Measurements from ENCODE around the gene NEK6.

The NEK6 gene

DNA sequence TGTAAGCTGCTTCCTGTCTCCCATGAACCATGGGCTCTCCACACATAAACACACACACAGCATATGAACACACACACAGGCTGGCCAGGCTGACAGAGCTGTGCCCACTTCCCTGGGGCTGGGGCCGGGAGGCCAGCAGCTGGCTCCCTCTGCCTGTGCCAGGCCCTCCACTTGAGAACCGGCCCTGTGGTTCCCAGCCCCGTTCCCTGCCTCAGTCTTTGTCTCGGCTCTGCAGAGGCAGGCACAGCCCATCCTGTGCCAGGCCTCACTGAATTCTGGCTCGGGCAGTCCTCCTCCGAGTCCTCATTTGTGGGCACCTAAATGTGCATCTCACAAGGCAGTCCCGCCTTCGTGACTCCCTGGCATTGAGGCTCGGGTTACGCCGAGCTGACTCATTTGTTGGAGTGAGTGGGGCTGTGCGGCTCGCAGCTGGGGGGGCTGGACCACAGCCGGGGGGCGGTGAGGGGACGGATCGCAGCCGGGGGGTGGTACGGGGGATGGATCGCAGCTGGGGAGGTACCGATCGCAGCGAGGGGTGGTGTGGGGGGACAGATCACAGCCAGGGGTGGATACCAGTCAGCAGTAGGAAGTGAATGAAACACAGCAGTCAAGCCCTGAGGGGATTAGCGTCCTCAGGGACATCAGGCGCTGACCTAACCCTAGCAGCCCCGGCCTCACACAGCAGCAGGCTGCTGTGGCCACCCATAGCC is 85.2 kb downstream of the NEK6 start:
- peak; percentile 81 for DNase-seq (ENCODE audit: low read depth)

GRCh38 chr9:124343533-124344290 is 86.0 kb downstream of the NEK6 start:
- no peak for DNase-seq (ENCODE audit: low read depth)

- DNase-seq (ENCODE audit: low read depth) = no peak
Measured at GRCh38 chr9:124344291-124345050, 86.7 kb downstream of the NEK6 start.

- DNase-seq (ENCODE audit: low read depth) = no peak
Measured at GRCh38 chr9:124345063-124345462, 87.3 kb downstream of the NEK6 start.

- DNase-seq (ENCODE audit: low read depth) = no peak
Measured at GRCh38 chr9:124345751-124346281, 88.1 kb downstream of the NEK6 start.

GRCh38 chr9:124346347-124347163 is 88.8 kb downstream of the NEK6 start:
- no peak for DNase-seq (ENCODE audit: low read depth)

GRCh38 chr9:124347206-124347967 is 89.6 kb downstream of the NEK6 start:
- DNase-seq (ENCODE audit: low read depth) = no peak

DNA sequence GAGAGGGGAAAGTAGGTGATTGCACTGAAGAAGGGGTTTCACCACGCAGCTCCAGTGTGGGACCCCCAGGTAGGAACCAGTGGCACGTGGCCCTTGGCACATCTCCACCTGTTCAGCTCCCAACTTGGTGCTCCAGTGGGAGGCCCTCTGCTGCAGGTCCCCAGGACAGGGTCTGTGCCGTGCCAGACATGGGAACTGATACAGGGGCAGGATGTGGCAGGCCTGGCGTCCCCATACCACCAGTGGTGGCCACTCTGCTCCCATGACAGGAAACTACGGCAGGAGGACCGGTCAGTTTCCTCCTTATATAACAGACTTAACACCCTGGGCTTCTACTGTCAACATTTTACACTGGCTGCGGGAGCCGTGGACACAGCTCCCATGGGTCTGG is 90.2 kb downstream of the NEK6 start:
- no peak for DNase-seq (ENCODE audit: low read depth)

- DNase-seq (ENCODE audit: low read depth) = no peak
Measured at GRCh38 chr9:124348363-124348762, 90.6 kb downstream of the NEK6 start.

GRCh38 chr9:124348831-124349230 is 91.1 kb downstream of the NEK6 start:
- no peak for DNase-seq (ENCODE audit: low read depth)

DNA sequence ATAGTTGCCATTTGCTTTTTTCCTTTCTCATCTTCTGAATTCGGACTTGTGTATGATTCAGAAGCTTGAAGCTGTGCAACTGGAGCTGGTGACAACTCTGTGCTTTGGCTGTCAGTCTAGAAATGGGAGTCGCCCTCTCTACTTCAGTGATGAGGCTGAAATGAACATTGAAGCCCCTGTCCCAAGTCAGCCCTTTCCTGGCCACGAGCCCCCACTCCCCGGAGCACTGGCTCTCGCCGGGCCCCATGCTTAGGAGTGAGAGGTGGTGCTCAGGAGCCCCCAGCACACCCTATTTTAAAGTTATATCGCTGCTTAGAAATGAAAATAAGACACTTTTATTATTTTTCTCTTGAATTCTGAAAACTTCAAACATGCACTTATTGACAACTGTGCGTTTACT is 91.5 kb downstream of the NEK6 start:
- no peak for DNase-seq (ENCODE audit: low read depth)

DNA sequence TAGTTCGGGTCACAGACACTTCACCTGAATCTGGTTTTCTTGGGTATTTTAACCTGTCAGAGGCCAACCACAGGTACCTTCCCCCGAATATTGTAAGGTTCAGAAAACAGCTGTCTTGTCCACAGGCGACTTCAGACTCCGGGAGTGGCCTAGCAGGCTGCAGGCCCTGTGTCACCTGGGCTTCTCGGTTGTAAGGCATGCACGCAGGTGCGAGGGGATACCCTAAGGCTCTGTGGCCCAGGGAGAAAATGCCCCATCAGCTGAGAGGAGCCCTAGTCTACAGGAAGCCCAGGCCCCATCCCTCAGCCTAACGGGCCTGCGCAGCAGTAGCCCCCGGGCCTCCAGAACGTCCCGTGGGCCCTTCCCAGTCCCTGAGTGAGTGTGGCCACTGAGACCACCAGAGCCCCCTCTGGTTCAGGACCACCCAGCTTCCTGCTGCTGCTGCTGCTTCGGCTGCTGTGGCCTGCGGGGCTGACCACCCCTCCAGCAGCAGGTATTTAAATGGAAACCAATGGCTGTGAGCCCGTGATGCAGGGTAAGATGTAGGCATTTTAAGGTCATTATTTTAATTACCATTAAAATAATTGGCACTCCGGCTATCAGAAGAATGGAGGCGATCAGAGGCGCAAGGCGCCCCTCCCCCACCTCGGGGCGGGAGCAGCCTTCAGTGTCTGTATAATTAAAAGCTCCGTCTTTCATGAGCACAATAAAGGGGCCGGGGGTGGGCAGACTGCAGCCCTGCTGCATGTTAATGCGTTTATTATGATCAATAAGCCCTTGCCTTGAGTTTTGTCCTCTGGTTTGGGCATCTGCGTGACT is 92.1 kb downstream of the NEK6 start:
- no peak for DNase-seq (ENCODE audit: low read depth)

GRCh38 chr9:124350494-124351263 is 92.9 kb downstream of the NEK6 start:
- no peak for DNase-seq (ENCODE audit: low read depth)

DNA sequence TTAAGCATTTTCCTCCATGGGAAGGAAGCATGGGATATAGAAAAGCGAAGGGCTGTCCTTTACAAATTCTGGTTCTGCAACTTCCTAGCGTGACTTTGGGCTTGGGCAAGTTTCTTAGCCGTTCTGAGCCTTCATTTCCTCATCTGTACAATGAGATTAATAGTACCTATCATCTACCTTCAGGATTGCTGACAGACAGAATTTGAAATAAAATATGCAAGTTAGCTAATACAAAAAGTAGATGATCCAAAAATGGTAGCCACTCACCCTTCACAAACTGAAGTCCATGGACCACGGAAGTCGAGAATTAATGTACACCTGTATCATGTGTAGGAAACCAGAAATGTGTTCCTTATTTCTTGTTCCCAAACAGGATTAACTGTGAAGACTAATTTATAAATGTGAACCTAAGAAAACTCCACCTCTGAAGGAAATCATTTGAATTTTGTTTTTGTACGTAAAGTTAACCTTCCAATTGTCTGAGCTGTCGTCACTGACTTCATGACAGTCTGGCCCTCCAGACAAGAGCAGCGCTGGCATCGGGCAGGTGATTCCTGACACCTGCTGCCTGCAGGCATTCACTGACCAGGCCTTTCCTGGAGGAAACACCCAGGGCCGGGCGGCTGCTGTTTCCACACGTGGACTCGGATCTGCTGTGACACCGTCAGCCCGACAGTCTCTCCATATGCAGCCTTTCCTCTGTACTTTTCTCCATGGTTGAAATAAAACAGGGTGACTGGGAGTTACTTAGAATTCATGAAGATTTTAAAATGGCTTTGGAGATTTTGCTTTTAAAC is 94.1 kb downstream of the NEK6 start:
- no peak for DNase-seq (ENCODE audit: low read depth)

- DNase-seq (ENCODE audit: low read depth) = no peak
Measured at GRCh38 chr9:124352616-124353015, 94.9 kb downstream of the NEK6 start.

GRCh38 chr9:124353166-124353768 is 95.5 kb downstream of the NEK6 start:
- DNase-seq (ENCODE audit: low read depth) = no peak

- peak; percentile 41 for DNase-seq (ENCODE audit: low read depth)
Measured at GRCh38 chr9:124353811-124354274, 96.1 kb downstream of the NEK6 start.

All from GM04504 (cell line).